ENCODE results near the gene APIP.

DNA sequence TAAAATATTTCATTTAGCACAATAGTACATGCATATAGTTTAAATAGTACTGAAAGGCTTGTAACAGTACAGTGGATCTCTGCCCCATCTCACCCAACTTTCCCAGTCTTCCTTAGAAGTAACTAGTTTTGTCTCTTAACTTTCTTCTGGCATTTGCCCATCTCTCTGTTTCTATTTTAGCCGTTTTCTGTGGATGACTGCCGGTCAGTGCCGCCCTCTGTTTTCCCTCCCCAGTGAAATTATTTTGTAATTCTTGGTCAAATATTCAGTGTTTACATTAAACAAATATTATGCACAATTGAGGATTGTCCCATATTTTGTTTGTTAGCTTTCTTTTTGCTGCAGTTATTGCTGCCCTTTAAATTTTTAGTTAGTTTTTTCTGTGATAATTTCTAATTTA is 8.5 kb upstream of the APIP start:
- TF ChIP-seq, protein P1, sequence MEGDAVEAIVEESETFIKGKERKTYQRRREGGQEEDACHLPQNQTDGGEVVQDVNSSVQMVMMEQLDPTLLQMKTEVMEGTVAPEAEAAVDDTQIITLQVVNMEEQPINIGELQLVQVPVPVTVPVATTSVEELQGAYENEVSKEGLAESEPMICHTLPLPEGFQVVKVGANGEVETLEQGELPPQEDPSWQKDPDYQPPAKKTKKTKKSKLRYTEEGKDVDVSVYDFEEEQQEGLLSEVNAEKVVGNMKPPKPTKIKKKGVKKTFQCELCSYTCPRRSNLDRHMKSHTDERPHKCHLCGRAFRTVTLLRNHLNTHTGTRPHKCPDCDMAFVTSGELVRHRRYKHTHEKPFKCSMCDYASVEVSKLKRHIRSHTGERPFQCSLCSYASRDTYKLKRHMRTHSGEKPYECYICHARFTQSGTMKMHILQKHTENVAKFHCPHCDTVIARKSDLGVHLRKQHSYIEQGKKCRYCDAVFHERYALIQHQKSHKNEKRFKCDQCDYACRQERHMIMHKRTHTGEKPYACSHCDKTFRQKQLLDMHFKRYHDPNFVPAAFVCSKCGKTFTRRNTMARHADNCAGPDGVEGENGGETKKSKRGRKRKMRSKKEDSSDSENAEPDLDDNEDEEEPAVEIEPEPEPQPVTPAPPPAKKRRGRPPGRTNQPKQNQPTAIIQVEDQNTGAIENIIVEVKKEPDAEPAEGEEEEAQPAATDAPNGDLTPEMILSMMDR (IDR thresholded peaks at IDR 0.05; ENCODE audit: control extremely low read depth in 1 of 3, insufficient read depth in 1 of 3, low read depth in 1 of 3, low read length in 3 of 3) = no peak
- TF ChIP-seq SIX5 (IDR thresholded peaks at IDR 0.05; ENCODE audit: low read depth, low read length) (no peak), JUND (IDR thresholded peaks at IDR 0.05; ENCODE audit: low read length) (no peak), NRF1 (IDR thresholded peaks at IDR 0.05; ENCODE audit: low read depth, low read length) (no peak), YY1 (IDR thresholded peaks at IDR 0.05; ENCODE audit: low read depth, low read length) (no peak)
